ENCODE data around the gene ANAPC2. TPM values are rescaled to one million over a fixed set of nuclear protein-coding genes. Genes with fewer than 3 reads are reported as not detected.

ANAPC2 gene
- total and polyA plus RNA-seq, 8 donors: 22.2 to 122 (median 34.7) TPM

- Histone ChIP-seq H3K36me3 (peaks cover 0 to 52% (median 42%) of the 10 kb centered on the region in 3 donors), H3K27ac (no peak overlapping the region), H3K9me3 (no peaks in the 10 kb centered on the region), H3K4me1 (no peaks in the 10 kb centered on the region), H3K27me3 (no peaks in the 10 kb centered on the region), H3K4me3 (no peak overlapping the region)
- 95 to 96% methylated on average over 20 of the region's 20 CpGs for WGBS, 2 donors
- DNase-seq (no peak), ATAC-seq (no peak), FAIRE-seq (no peak)
- intact Hi-C loops (cut with DNase I): no loop called here
- TF ChIP-seq CTCF (IDR thresholded peaks at IDR 0.05): no peak
These were observed 7.9 kb downstream of the ANAPC2 start for GRCh38 chr9:137180491-137180890.

- Histone ChIP-seq H3K36me3 (peaks cover 0 to 47% (median 40%) of the 10 kb centered on the region in 3 donors), H3K27me3 (no peaks in the 10 kb centered on the region), H3K27ac (no peak overlapping the region), H3K4me1 (no peaks in the 10 kb centered on the region), H3K9me3 (no peaks in the 10 kb centered on the region), H3K4me3 (no peak overlapping the region)
- ATAC-seq (no peak), DNase-seq (no peak), FAIRE-seq (no peak)
- WGBS, 2 donors: 92 to 97% methylated on average over 16 to 17 of the region's 17 CpGs
- intact Hi-C loops (cut with DNase I): no loop called here
- TF ChIP-seq CTCF (IDR thresholded peaks at IDR 0.05): no peak
These were observed 8.6 kb downstream of the ANAPC2 start for GRCh38 chr9:137179761-137180160.

- H3K27ac ChIP-seq: no peak overlapping the region
- no peak overlapping the region for H3K4me3 ChIP-seq
- FAIRE-seq (no peak), ATAC-seq (no peak), DNase-seq (no peak)
- 91% methylated on average over 19 of the region's 19 CpGs for WGBS, 2 donors
- TF ChIP-seq CTCF (IDR thresholded peaks at IDR 0.05): no peak
- peaks cover 0 to 46% (median 39%) of the 10 kb centered on the region in 3 donors for H3K36me3 ChIP-seq
- no peaks in the 10 kb centered on the region for H3K27me3 ChIP-seq
- intact Hi-C loops (cut with DNase I): no loop called here
- no peaks in the 10 kb centered on the region for H3K4me1 ChIP-seq
- no peaks in the 10 kb centered on the region for H3K9me3 ChIP-seq
These were observed 9.3 kb downstream of the ANAPC2 start for GRCh38 chr9:137178939-137179630.

GRCh38 chr9:137178201-137178938 lies 10.0 kb downstream of the ANAPC2 start:
- H3K9me3 ChIP-seq: no peaks in the 10 kb centered on the region
- DNase-seq (no peak), ATAC-seq (no peak), FAIRE-seq (no peak)
- 89 to 92% methylated on average over 23 of the region's 23 CpGs for WGBS, 2 donors
- H3K27me3 ChIP-seq: no peaks in the 10 kb centered on the region
- H3K36me3 ChIP-seq: peaks cover 0 to 39% (median 34%) of the 10 kb centered on the region in 3 donors
- TF ChIP-seq CTCF (IDR thresholded peaks at IDR 0.05): no peak
- intact Hi-C loops (cut with DNase I): no loop called here
- H3K27ac ChIP-seq: no peak overlapping the region
- H3K4me3 ChIP-seq: no peak overlapping the region
- H3K4me1 ChIP-seq: no peaks in the 10 kb centered on the region

Data from pancreas (tissue), 10 donors.